ENCODE results near the gene IRF9.

GRCh38 chr14:24176599-24176998 lies 15.5 kb downstream of the IRF9 start:
- TF ChIP-seq, protein P1, sequence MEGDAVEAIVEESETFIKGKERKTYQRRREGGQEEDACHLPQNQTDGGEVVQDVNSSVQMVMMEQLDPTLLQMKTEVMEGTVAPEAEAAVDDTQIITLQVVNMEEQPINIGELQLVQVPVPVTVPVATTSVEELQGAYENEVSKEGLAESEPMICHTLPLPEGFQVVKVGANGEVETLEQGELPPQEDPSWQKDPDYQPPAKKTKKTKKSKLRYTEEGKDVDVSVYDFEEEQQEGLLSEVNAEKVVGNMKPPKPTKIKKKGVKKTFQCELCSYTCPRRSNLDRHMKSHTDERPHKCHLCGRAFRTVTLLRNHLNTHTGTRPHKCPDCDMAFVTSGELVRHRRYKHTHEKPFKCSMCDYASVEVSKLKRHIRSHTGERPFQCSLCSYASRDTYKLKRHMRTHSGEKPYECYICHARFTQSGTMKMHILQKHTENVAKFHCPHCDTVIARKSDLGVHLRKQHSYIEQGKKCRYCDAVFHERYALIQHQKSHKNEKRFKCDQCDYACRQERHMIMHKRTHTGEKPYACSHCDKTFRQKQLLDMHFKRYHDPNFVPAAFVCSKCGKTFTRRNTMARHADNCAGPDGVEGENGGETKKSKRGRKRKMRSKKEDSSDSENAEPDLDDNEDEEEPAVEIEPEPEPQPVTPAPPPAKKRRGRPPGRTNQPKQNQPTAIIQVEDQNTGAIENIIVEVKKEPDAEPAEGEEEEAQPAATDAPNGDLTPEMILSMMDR (conservative IDR thresholded peaks at IDR 0.05; ENCODE audit: low read length): no peak
- TF ChIP-seq EZH2phosphoT487 (IDR thresholded peaks at IDR 0.05; ENCODE audit: borderline replicate concordance, low read depth, low read length): no peak

Measured in OCI-LY7 (cell line).